ENCODE measurements around the gene FAM241A.

Gene FAM241A

DNA sequence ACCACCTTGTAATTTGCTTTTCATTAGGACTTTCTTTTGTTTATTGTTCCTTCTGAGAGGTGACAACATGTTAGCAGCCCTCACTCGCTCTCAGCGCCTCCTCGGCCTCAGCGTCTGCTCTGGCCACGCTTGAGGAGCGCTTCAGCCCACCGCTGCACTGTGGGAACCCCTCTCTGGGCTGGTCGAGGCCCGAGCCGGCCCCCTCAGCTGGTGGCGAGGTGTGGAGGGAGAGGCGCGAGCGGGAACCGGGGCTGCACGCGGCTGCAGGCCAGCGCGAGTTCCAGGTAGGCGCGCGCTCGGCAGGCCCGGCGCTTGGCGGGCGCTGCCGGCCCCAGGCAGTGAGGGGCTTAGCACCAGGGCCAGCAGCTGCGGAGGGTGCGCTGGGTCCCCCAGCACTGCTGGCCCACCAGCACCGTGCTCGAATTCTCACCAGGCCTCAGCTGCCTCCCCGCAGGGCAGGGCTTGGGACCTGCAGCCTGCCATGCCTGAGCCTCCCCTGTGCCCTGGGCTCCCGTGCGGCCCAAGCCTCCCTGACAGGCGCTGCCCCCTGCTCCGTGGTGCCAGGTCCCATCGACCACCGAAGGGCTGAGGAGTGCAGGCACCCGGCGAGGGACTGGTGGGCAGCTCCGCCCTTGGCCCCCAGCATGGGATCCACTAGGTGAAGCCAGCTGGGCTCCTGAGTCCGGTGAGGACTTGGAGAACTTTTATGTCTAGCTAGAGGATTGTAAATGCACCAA is 77.1 kb downstream of the FAM241A start:
- DNase-seq = no peak

DNA sequence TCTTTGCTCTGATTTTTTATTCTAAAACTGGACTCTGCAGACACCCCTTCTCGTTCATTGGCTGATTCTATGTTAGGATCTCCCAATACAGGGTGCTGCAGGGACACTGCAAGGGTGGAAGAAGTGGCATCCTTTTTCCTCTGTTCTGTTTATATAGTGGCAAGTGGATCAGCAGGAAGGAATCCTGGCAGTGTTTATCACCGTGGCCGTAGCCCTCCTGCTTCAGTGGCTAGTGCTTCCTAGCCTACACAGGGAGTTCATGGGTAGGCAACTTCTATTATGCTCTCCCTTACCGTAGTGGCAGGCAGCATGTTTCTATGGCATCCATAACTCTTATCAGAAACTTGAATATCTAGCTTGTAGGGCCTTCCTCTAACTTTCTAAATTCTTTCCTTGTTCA is 79.9 kb downstream of the FAM241A start:
- no peak for DNase-seq

DNA sequence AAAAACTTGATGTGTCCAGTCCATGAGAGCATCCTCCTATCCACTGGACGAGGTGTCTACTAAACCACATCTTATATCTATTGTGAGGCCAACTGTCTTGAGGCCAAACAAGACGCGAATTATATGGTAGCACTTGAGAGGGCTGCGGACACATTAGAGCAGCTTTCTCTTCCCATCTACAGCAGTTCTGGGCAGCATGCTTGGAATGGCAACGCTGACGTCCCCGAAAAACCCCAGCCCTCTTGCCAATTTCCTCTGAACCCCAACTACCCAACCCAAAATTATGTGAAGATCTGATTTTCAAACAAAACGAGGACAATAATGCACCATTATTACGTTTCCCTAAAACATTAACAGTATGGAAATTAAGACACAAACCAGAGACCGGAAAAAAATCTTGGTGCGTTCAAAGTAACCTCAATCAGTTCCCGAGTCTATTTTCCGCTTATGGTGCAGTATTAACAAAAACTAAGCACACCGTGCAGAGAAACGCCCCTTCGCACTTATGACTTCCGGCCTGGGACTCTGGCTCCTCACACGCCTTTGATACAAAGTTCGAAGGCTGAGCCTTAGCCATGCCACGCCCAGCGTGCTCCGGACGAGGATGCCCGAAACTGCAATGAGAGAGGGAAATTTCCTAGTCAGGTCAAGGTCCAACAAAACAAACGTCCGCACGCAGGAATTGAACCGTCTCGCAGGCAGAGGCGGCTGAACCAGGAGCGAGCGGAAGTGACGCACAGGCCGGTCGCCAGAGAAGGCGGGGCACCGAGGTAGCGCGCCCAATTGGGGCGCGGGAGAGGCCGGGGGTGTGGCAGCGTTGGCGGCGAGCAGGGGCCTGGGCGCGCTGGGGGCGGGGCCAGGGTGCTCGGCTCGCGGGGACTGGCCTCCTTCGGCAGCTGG is 85.9 kb downstream of the FAM241A start:
- peak; percentile 61 for DNase-seq

GRCh38 chr4:112231779-112232713 is 86.8 kb downstream of the FAM241A start, which contains the start of gene AP1AR:
Gene AP1AR, plus strand, starts transcription at chr4:112231787. Its CDS starts 305 bp downstream, at chr4:112232092.
- peak; percentile 62 for DNase-seq

GRCh38 chr4:112234952-112235609 is 89.8 kb downstream of the FAM241A start:
- DNase-seq = no peak

DNA sequence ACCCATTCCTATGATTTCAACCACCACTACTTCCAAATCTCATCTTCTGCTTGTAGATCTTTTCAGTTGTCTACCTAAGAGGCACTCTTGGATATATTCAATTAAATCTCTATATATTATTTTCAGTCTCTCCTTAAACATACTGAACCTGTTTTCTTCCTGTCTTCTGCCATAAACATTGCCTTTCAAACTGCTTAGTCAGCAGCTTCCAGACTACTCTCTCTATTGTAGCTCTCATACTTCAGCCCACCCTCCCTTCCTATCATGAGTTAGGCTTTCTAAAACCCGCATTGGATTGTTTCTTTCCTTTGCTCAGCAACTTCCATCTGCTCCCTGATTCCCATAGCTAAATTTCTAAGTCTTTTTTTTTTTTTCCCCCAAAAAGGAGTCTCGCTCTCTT is 90.8 kb downstream of the FAM241A start:
- DNase-seq = no peak

GRCh38 chr4:112238833-112239232 is 93.6 kb downstream of the FAM241A start:
- DNase-seq = no peak
